GM21367 (cell line): ENCODE results near the gene VSNL1.

Source experiments
- ATAC-seq: cut with Tn5 transposase; IDR thresholded peaks from one replicate; pipeline ENCODE4 v1.9.1; 2021; ENCODE audit not compliant: unreplicated experiment

The VSNL1 gene

DNA sequence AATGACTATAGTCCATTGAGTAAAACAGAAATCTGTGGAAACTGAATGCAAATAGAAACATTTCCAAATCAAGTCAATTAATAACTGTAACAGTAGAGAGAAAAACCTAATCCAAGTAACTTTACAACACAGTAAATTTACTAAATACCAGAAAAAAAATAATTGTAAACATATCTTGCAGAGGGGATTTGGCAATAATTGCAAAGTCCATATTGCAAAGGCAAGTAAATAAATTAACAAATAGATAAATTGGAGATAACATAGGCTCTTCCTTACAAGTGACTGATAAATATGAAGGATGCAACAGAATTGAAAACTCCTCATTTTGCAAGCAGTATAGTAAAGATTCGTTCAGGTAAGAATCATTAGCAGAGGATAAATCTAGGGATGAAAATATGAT, 148.1 kb downstream of the VSNL1 start:
- no peak for ATAC-seq

GRCh38 chr2:17689010-17689409, 148.5 kb downstream of the VSNL1 start:
- no peak for ATAC-seq

DNA sequence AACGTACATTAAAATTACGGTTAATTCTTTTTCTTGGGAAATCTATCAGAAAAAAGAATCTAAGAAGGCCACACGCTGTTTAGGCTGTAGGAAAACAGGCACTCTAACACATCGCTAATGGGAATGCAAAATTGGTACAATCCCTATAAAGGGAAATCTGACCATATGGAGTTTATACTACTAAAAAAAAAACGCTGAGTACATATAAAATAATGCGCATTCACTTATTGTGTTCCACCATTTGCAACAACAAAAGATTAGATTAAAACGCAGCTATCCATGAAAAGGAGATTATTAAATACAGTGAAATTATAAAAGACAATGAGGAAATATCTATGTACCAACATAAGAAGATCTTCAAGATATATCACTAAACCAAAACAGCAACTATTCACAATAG, 150.3 kb downstream of the VSNL1 start:
- no peak for ATAC-seq
